Measurements from ENCODE around the gene ADGRG3. TPM values are rescaled to one million over a fixed set of nuclear protein-coding genes. Genes with fewer than 3 reads are reported as not detected.

The ADGRG3 gene
- total and polyA plus RNA-seq, 2 of the 8 experiments (the other 6 are each of a cell fraction or from before 2014, with no cell fraction given): 0.28 to 0.98 TPM

DNA sequence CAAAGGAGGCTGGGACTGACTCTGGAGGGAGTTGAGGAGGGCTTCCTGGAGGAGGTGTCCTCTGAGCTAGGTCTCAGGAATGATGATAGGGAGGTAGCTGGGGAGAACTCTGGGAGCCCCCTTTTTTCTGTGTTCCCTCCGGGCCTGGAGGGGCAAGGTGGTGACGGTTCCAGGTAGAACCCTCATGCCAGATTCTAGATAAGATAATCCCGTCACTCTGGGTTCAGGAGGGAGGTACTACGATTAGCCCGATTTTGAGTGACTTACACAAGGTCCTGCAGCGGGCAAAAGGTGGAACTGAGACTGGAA lies 18.7 kb upstream of the ADGRG3 start:
- no peak overlapping the region for H3K4me2 ChIP-seq (ENCODE audit: insufficient read depth in 1 of 2, low read depth in 2 of 2, low read length in 2 of 2)
- H2BK5ac ChIP-seq (ENCODE audit: low read depth, low read length): no peak overlapping the region
- H3K9me3 ChIP-seq (ENCODE audit: insufficient read depth in 2 of 2, low read depth in 1 of 2, low read length in 1 of 2): no peaks in the 10 kb centered on the region; a peak in 2 of 4 replicates
- peaks cover 0 to 5% of the 10 kb centered on the region in 2 experiments for H4K20me1 ChIP-seq (replicated peaks in 1 of 2; ENCODE audit: control insufficient read depth in 1 of 2, insufficient read depth in 2 of 2, low read length in 2 of 2)
- no peak overlapping the region for H2BK15ac ChIP-seq (ENCODE audit: low read length)
- no peak overlapping the region for H2AK5ac ChIP-seq (ENCODE audit: low read depth, low read length)
- H3K79me2 ChIP-seq (ENCODE audit: control insufficient read depth in 1 of 2, insufficient read depth in 2 of 2, low read length in 2 of 2): no peaks in the 10 kb centered on the region
- H3K18ac ChIP-seq (ENCODE audit: extremely low read depth, low read length): no peak overlapping the region; the same call in 1 of the 2 replicates
- WGBS, 2 experiments (ENCODE audit: extremely low coverage in 1 of 2, insufficient coverage in 1 of 2, insufficient read length in 1 of 2, insufficient replicate concordance in 2 of 2, low coverage in 1 of 2, low lambda C conversion rate in 2 of 2, missing lambda C conversion rate in 1 of 2): 91% methylated on average over 6 of the region's 6 CpGs; no CpG with 5 or more reads in 1 of the 2 experiments
- no peaks in the 10 kb centered on the region; the same call in 1 of the 2 replicates for H3K23me2 ChIP-seq (ENCODE audit: low read depth, low read length)
- H3K27me3 ChIP-seq (replicated peaks in 1 of 4; ENCODE audit: control insufficient read depth in 3 of 4, extremely low read depth in 1 of 4, insufficient read depth in 3 of 4, low read length in 3 of 4): 0 out of 7 replicates have a peak, but pooled peaks cover 0 to 3% (median 0%) of the 10 kb centered on the region in 4 experiments
- no peak overlapping the region for H3K56ac ChIP-seq (replicated peaks; ENCODE audit: insufficient read length, low read depth, low read length)
- no peak overlapping the region for H2BK20ac ChIP-seq (ENCODE audit: low read length)
- no peak for DNase-seq (ENCODE audit: low read depth in 1 of 2, low spot score in 2 of 2)
- H2AFZ ChIP-seq (ENCODE audit: low read length): no peak overlapping the region
- H3K9ac ChIP-seq (replicated peaks in 1 of 4; ENCODE audit: extremely low read depth in 1 of 4, low read depth in 3 of 4, low read length in 3 of 4): no peak overlapping the region
- ChIA-PET POLR2A (ENCODE audit: partially characterized antibody) (interaction anchor here (0.6 to 1.7 kb wide), 4 partner anchors 22 to 112 kb away, joined by 3 to 4 read pairs (median 3); partner anchors contain the start of gene KATNB1), CTCF (ENCODE audit: partially characterized antibody) (interaction anchor here (0.6 to 6.6 kb wide), 47 partner anchors 8 to 1742 kb away, joined by 3 to 122 read pairs (median 6); partner anchors contain the start of genes ADGRG1, ADGRG3, DRC7 and KATNB1)
- H4K5ac ChIP-seq (ENCODE audit: insufficient read length, low read depth, low read length): no peak overlapping the region
- H3K79me1 ChIP-seq (ENCODE audit: low read depth, low read length): no peaks in the 10 kb centered on the region
- H3K4me1 ChIP-seq (replicated peaks in 1 of 4; ENCODE audit: control insufficient read depth in 3 of 4, insufficient read depth in 4 of 4, low read length in 3 of 4): peaks cover 0 to 3% (median 0%) of the 10 kb centered on the region in 4 experiments; a peak in 3 of 7 replicates
- no peak overlapping the region for H2BK120ac ChIP-seq (replicated peaks; ENCODE audit: low read depth, low read length)
- no peak overlapping the region for H3K14ac ChIP-seq (ENCODE audit: insufficient read length)
- no peak for FAIRE-seq
- no peak overlapping the region for H3K23ac ChIP-seq (ENCODE audit: insufficient read length)
- no peak overlapping the region for H3K4me3 ChIP-seq (ENCODE audit: extremely low read depth in 1 of 4, insufficient read depth in 2 of 4, low read depth in 3 of 4, low read length in 4 of 4)
- H3K36me3 ChIP-seq (ENCODE audit: control insufficient read depth in 2 of 4, insufficient read depth in 4 of 4, low read length in 3 of 4): no peaks in the 10 kb centered on the region
- H4K8ac ChIP-seq (ENCODE audit: extremely low read depth, insufficient read depth, low read length): no peak overlapping the region
- no peak overlapping the region for H2BK12ac ChIP-seq (ENCODE audit: low read depth, low read length)
- TF ChIP-seq KDM4A (IDR thresholded peaks at IDR 0.05; ENCODE audit: low read depth, low read length, severe bottlenecking) (no peak), EP300 (IDR thresholded peaks at IDR 0.05; ENCODE audit: borderline replicate concordance in 1 of 2, low read depth in 2 of 2, low read length in 2 of 2) (no peak)
- no peak overlapping the region for H3K4ac ChIP-seq (replicated peaks; ENCODE audit: insufficient read length, low read depth, low read length)
- H3K27ac ChIP-seq (ENCODE audit: low read depth, low read length): no peak overlapping the region
- no peak overlapping the region for H4K91ac ChIP-seq (replicated peaks; ENCODE audit: insufficient read length, low read length)
